Prostate gland (tissue), 2 donors: ENCODE measurements around the gene CSF2RB. TPM values are rescaled to one million over a fixed set of nuclear protein-coding genes. Genes with fewer than 3 reads are reported as not detected.

ENCODE experiments used
- DNase-seq: peaks from one replicate; pipeline ENCODE4 v3.0.0-alpha.2; 2019; ENCODE audit warnings: low spot score
- H3K27ac ChIP-seq, 2 donors: fragments of 200-600 bp; sonication (generic); 2 replicates each; pipeline ENCODE4 v1.5.1; 2017 to 2019
- H3K27me3 ChIP-seq: fragments of 200-600 bp; sonication (generic); replicated peaks from 2 replicates; pipeline ENCODE4 v1.5.1; 2019; ENCODE audit not compliant: insufficient read depth
- H3K36me3 ChIP-seq, 2 donors: fragments of 200-600 bp; sonication (generic); 1 replicate in 1 of 2; 2 replicates in 1 of 2; pipeline versions ENCODE4 v1.5.1 to v1.8.1; 2017 to 2019
- H3K4me1 ChIP-seq: fragments of 200-600 bp; sonication (generic); replicated peaks from 2 replicates; pipeline ENCODE4 v1.5.1; 2019
- H3K4me3 ChIP-seq, 2 donors: fragments of 200-600 bp; sonication (generic); 2 replicates each; pipeline ENCODE4 v1.5.1; 2017 to 2019
- H3K9me3 ChIP-seq: fragments of 200-600 bp; sonication (generic); 2 replicates; pipeline ENCODE4 v1.5.1; 2017
- CTCF ChIP-seq, 4 experiments: fragments of 200-600 bp in 2 of 4; fragments of 450-650 bp in 2 of 4; sonication (generic) in 2 of 4; IDR thresholded peaks; 1 replicate in 3 of 4; 2 replicates in 1 of 4; pipeline ENCODE4 v1.5.1; 2016 to 2019; ENCODE audit warnings: antibody characterized with exemption in 4 of 4, mild to moderate bottlenecking in 2 of 4, moderate library complexity in 2 of 4
- POLR2A ChIP-seq: fragments of 450-650 bp; IDR thresholded peaks from one replicate; pipeline ENCODE4 v1.6.1; 2016; ENCODE audit warnings: antibody characterized with exemption, mild to moderate bottlenecking
- POLR2AphosphoS5 ChIP-seq: sonication (generic); formaldehyde crosslinking; IDR thresholded peaks from one replicate; pipeline ENCODE4 v1.6.1; 2017; ENCODE audit warnings: antibody characterized with exemption
- WGBS: methylation state at CpG from one replicate; pipeline ENCODE4 v1.1.5; 2018; 5-methylcytosine and 5-hydroxymethylcytosine counted together
- intact Hi-C: fragments of 100-400 bp; cut with DNase I; formaldehyde crosslinking; loops from one replicate; pipeline ENCODE4 v1.14.2; 2022
- total RNA-seq, 2 donors: library from RNA; depleted of rRNA; stranded (reverse); fragments of >200 nt; gene quantifications; one replicate each; pipeline ENCODE4 v1.1.0, GENCODE V29; 2016

The CSF2RB gene
- total RNA-seq, 2 donors from 2014 or later = 1.1 to 3.2 TPM

GRCh38 chr22:36867695-36868094 lies 45.7 kb upstream of the CSF2RB start:
- WGBS = 83% methylated on average over 5 of the region's 5 CpGs
- no peak for DNase-seq
- H3K36me3 ChIP-seq = no peaks in the 10 kb centered on the region
- H3K4me1 ChIP-seq = no peaks in the 10 kb centered on the region
- H3K27ac ChIP-seq = no peak overlapping the region
- peaks cover 8% of the 10 kb centered on the region for H3K27me3 ChIP-seq
- intact Hi-C loops = no loop called here
- no peak for TF ChIP-seq POLR2AphosphoS5
- no peak for TF ChIP-seq CTCF (IDR thresholded peaks at IDR 0.05)
- TF ChIP-seq POLR2A = no peak
- no peaks in the 10 kb centered on the region for H3K9me3 ChIP-seq
- no peak overlapping the region for H3K4me3 ChIP-seq

- H3K27ac ChIP-seq = no peak overlapping the region
- no peaks in the 10 kb centered on the region for H3K9me3 ChIP-seq
- peaks cover 2% of the 10 kb centered on the region for H3K4me1 ChIP-seq
- no peak for TF ChIP-seq CTCF (IDR thresholded peaks at IDR 0.05)
- no peak for TF ChIP-seq POLR2AphosphoS5
- TF ChIP-seq POLR2A = no peak
- intact Hi-C loops = no loop called here
- no peak overlapping the region for H3K4me3 ChIP-seq
- DNase-seq = no peak
- no peaks in the 10 kb centered on the region for H3K36me3 ChIP-seq
- 73% methylated on average over 5 of the region's 5 CpGs for WGBS
- H3K27me3 ChIP-seq = peaks cover 8% of the 10 kb centered on the region
Measured at GRCh38 chr22:36868546-36869181, 44.8 kb upstream of the CSF2RB start.

- Histone ChIP-seq H3K36me3 (no peaks in the 10 kb centered on the region), H3K9me3 (no peaks in the 10 kb centered on the region), H3K27ac (no peak overlapping the region), H3K4me3 (no peak overlapping the region), H3K4me1 (peaks cover 10% of the 10 kb centered on the region), H3K27me3 (peaks cover 8% of the 10 kb centered on the region)
- DNase-seq = peak; percentile 25
- 57% methylated on average over 14 of the region's 14 CpGs for WGBS
- no peak for TF ChIP-seq POLR2AphosphoS5
- no peak for TF ChIP-seq CTCF (IDR thresholded peaks at IDR 0.05)
- TF ChIP-seq POLR2A = no peak
- intact Hi-C loops = no loop called here
Measured at GRCh38 chr22:36870250-36870649, 43.2 kb upstream of the CSF2RB start.

- no peak for DNase-seq
- H3K9me3 ChIP-seq = no peaks in the 10 kb centered on the region
- H3K4me3 ChIP-seq = no peak overlapping the region
- intact Hi-C loops = no loop called here
- H3K4me1 ChIP-seq = peaks cover 10% of the 10 kb centered on the region
- no peaks in the 10 kb centered on the region for H3K27me3 ChIP-seq
- WGBS = 53% methylated on average over 8 of the region's 11 CpGs
- no peaks in the 10 kb centered on the region for H3K36me3 ChIP-seq
- H3K27ac ChIP-seq = no peak overlapping the region
- TF ChIP-seq POLR2A (no peak), CTCF (IDR thresholded peaks at IDR 0.05) (no peak)
Measured at GRCh38 chr22:36871669-36872081, 41.8 kb upstream of the CSF2RB start.

- no peak overlapping the region for H3K27ac ChIP-seq
- no peaks in the 10 kb centered on the region for H3K9me3 ChIP-seq
- TF ChIP-seq CTCF (IDR thresholded peaks at IDR 0.05) (no peak), POLR2AphosphoS5 (no peak), POLR2A (no peak)
- no peaks in the 10 kb centered on the region for H3K36me3 ChIP-seq
- DNase-seq = no peak
- 90% methylated on average over 3 of the region's 3 CpGs for WGBS
- H3K4me3 ChIP-seq = no peak overlapping the region
- intact Hi-C loops = no loop called here
- peaks cover 10% of the 10 kb centered on the region for H3K4me1 ChIP-seq
- no peaks in the 10 kb centered on the region for H3K27me3 ChIP-seq
Measured at GRCh38 chr22:36872084-36872483, 41.3 kb upstream of the CSF2RB start.
